ENCODE data around the gene GSAP.

DNA sequence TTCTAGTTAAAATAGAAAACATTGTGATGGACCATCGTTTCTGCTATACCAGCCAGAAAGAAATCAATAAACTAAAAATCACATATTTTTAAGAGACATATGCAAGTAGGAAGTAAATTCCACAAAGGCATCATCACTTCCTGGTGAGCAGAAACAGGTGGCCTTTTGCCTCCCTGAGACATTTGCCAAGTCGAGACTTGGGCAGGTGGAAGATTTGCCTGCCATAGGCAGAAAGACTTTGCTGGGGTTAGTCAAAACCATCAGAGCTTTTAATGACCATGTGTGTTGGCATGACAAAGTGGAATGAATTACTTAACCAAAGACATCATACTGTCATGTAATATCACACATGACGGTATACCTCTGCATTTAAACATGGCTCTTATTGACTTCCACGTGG lies 150.5 kb downstream of the GSAP start:
- TF ChIP-seq TAF1 (IDR thresholded peaks at IDR 0.05; ENCODE audit: borderline replicate concordance, low read depth, low read length) (no peak), POLR2A (IDR thresholded peaks at IDR 0.05; ENCODE audit: low read depth, low read length) (no peak)
